Ureter (tissue), 1 donor: ENCODE measurements around the gene CALHM3. TPM values are rescaled to one million over a fixed set of nuclear protein-coding genes. Genes with fewer than 3 reads are reported as not detected.

Experiments used
- DNase-seq: peaks from one replicate; pipeline ENCODE4 v3.0.0-alpha.2; 2020; ENCODE audit warnings: low spot score
- total RNA-seq: library from RNA; stranded (reverse); gene quantifications from one replicate; pipeline ENCODE4 v1.2.4, GENCODE V29; 2023
- donor health status: DM: yes; HTN: yes; CAD: no.

The CALHM3 gene
- total RNA-seq, 1 donor from 2014 or later, result not detected

GRCh38 chr10:103450201-103450695, 28.8 kb downstream of the CALHM3 start:
- DNase-seq, result no peak

GRCh38 chr10:103449208-103450144, 29.6 kb downstream of the CALHM3 start:
- no peak for DNase-seq

- no peak for DNase-seq
Measured at GRCh38 chr10:103448746-103449145, 30.3 kb downstream of the CALHM3 start.

- no peak for DNase-seq
Measured at GRCh38 chr10:103447187-103447586, 31.9 kb downstream of the CALHM3 start.

GRCh38 chr10:103445767-103446567, 33.1 kb downstream of the CALHM3 start:
- DNase-seq, result peak; percentile 77

- no peak for DNase-seq
Measured at GRCh38 chr10:103445366-103445765, 33.7 kb downstream of the CALHM3 start.

- DNase-seq, result no peak
Measured at GRCh38 chr10:103444478-103444877, 34.6 kb downstream of the CALHM3 start.

GRCh38 chr10:103443475-103444185, 35.4 kb downstream of the CALHM3 start:
- no peak for DNase-seq

GRCh38 chr10:103442031-103442461, 37.0 kb downstream of the CALHM3 start:
- DNase-seq, result no peak

GRCh38 chr10:103441611-103442010, 37.4 kb downstream of the CALHM3 start:
- DNase-seq, result no peak

GRCh38 chr10:103441206-103441605, 37.8 kb downstream of the CALHM3 start:
- no peak for DNase-seq

GRCh38 chr10:103440416-103440815, 38.6 kb downstream of the CALHM3 start:
- DNase-seq, result no peak

- DNase-seq, result no peak
Measured at GRCh38 chr10:103439776-103440175, 39.3 kb downstream of the CALHM3 start.

GRCh38 chr10:103433858-103434257, 45.2 kb downstream of the CALHM3 start:
- no peak for DNase-seq

GRCh38 chr10:103431902-103432301, 47.1 kb downstream of the CALHM3 start:
- no peak for DNase-seq

GRCh38 chr10:103429647-103430046, 49.4 kb downstream of the CALHM3 start:
- DNase-seq, result no peak

GRCh38 chr10:103428989-103429643, 49.9 kb downstream of the CALHM3 start:
- no peak for DNase-seq

- no peak for DNase-seq
Measured at GRCh38 chr10:103427866-103428265, 51.2 kb downstream of the CALHM3 start.

- no peak for DNase-seq
Measured at GRCh38 chr10:103423748-103424147, 55.3 kb downstream of the CALHM3 start.
